Tibial nerve (tissue), 4 donors: ENCODE measurements around the gene FCER1G. TPM values are rescaled to one million over a fixed set of nuclear protein-coding genes. Genes with fewer than 3 reads are reported as not detected.

ENCODE experiments used
- DNase-seq, 2 donors: peaks; one replicate each; pipeline ENCODE4 v3.0.0-alpha.2; 2019; ENCODE audit warnings: low spot score in 2 of 2
- H3K27ac ChIP-seq, 4 donors: fragments of 200-600 bp; sonication (generic) in 3 of 4; one replicate each; pipeline ENCODE4 v1.5.1; 2017 to 2019; ENCODE audit warnings: mild to moderate bottlenecking in 1 of 4
- H3K27me3 ChIP-seq, 2 donors: fragments of 200-600 bp; sonication (generic) in 1 of 2; one replicate each; pipeline versions ENCODE4 v1.5.1 to v1.6.0; 2017 to 2019
- H3K36me3 ChIP-seq, 3 donors: fragments of 200-600 bp; sonication (generic); one replicate each; pipeline ENCODE4 v1.5.1; 2018 to 2019
- H3K4me1 ChIP-seq, 4 donors: fragments of 200-600 bp; sonication (generic) in 3 of 4; one replicate each; pipeline ENCODE4 v1.5.1; 2017 to 2019
- H3K4me3 ChIP-seq, 4 donors: fragments of 200-600 bp; sonication (generic) in 3 of 4; one replicate each; pipeline ENCODE4 v1.5.1; 2017 to 2019; ENCODE audit warnings: mild to moderate bottlenecking in 1 of 4, moderate library complexity in 1 of 4
- H3K9me3 ChIP-seq, 4 donors: fragments of 200-600 bp; sonication (generic) in 3 of 4; one replicate each; pipeline ENCODE4 v1.5.1; 2017 to 2019
- CTCF ChIP-seq, 5 experiments: fragments of 200-600 bp in 3 of 5; fragments of 450-650 bp in 2 of 5; sonication (generic) in 3 of 5; IDR thresholded peaks; one replicate each; pipeline ENCODE4 v1.5.1; 2016 to 2019; ENCODE audit warnings: antibody characterized with exemption in 5 of 5, mild to moderate bottlenecking in 3 of 5, moderate library complexity in 2 of 5
- EP300 ChIP-seq, 2 donors: sonication (generic); formaldehyde crosslinking; IDR thresholded peaks; one replicate each; pipeline ENCODE4 v1.6.1; 2017; ENCODE audit warnings: antibody characterized with exemption in 2 of 2, mild to moderate bottlenecking in 1 of 2
- POLR2A ChIP-seq, 2 donors: fragments of 450-650 bp; IDR thresholded peaks; one replicate each; pipeline ENCODE4 v1.6.1; 2017; ENCODE audit warnings: antibody characterized with exemption in 2 of 2, mild to moderate bottlenecking in 2 of 2, moderate library complexity in 2 of 2
- WGBS, 2 donors: methylation state at CpG; one replicate each; pipeline ENCODE4 v1.1.5; 2018; 5-methylcytosine and 5-hydroxymethylcytosine counted together
- total RNA-seq, 4 donors: library from RNA; depleted of rRNA; stranded (reverse); fragments of >200 nt; gene quantifications; one replicate each; pipeline ENCODE4 v1.1.0, GENCODE V29; 2016

Gene FCER1G
- total RNA-seq, 4 donors from 2014 or later, result 40.6 to 190 (median 50.9) TPM

DNA sequence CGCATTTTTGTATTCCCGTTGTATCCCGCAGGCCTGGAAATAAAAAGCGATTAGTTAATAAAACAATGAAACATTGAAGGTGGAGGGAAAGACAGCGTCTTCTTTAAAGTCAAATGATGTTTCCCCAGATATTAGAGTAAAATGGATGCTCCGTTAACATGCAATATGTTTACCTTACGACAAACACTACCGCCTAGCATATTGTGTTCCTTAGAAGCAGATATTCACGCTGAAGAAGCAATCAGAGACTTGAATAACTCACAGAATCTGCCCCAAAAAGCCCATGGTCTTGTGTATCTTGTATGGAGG lies 37.2 kb upstream of the FCER1G start:
- Histone ChIP-seq H3K4me1 (peaks cover 0 to 44% (median 17%) of the 10 kb centered on the region in 4 donors), H3K27ac (peak overlapping the region; percentile 83 to 99 (median 90)), H3K9me3 (no peaks in the 10 kb centered on the region), H3K27me3 (no peaks in the 10 kb centered on the region), H3K4me3 (peak overlapping the region; percentile 60 to 97 (median 66)), H3K36me3 (peaks cover 0 to 32% (median 5%) of the 10 kb centered on the region in 3 donors)
- WGBS, 2 donors, result 47 to 57% methylated on average over 9 of the region's 9 CpGs
- TF ChIP-seq EP300 (IDR thresholded peaks at IDR 0.05), result no peak
- TF ChIP-seq CTCF (IDR thresholded peaks at IDR 0.05), result no peak
- TF ChIP-seq POLR2A (IDR thresholded peaks at IDR 0.05), result no peak
- DNase-seq, result no peak

- no peak for DNase-seq
- peaks cover 0 to 32% (median 16%) of the 10 kb centered on the region in 4 donors for H3K4me1 ChIP-seq
- no peaks in the 10 kb centered on the region for H3K27me3 ChIP-seq
- peaks cover 0 to 13% (median 0%) of the 10 kb centered on the region in 3 donors for H3K36me3 ChIP-seq
- no peak overlapping the region for H3K4me3 ChIP-seq
- TF ChIP-seq EP300 (IDR thresholded peaks at IDR 0.05), result no peak
- TF ChIP-seq POLR2A (IDR thresholded peaks at IDR 0.05), result no peak
- WGBS, 2 donors, result 93 to 95% methylated on average over 3 of the region's 3 CpGs
- no peaks in the 10 kb centered on the region for H3K9me3 ChIP-seq
- no peak overlapping the region for H3K27ac ChIP-seq
These were observed 35.4 kb upstream of the FCER1G start for GRCh38 chr1:161179698-161180097.

DNA sequence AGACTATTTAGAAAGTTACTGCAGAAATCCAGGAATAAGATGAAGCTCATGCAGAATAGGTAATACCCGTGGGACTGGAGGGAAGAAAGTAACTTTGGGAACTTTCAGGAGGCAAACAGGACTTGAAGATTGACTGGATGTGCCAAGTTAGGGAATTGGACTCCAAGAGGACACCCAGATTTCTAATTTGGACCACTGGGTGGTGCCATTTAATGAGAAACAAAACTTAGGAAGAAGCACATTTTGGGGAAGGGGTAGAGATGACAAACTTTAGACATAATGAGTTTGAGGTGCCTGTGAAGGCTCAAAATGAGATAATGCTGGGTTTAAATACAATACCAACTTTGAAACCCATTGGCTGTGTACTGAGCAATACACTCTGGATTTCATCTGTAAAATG lies 34.5 kb upstream of the FCER1G start:
- Histone ChIP-seq H3K9me3 (no peaks in the 10 kb centered on the region), H3K4me3 (no peak overlapping the region), H3K36me3 (peaks cover 0 to 4% (median 0%) of the 10 kb centered on the region in 3 donors), H3K4me1 (peaks cover 0 to 34% (median 17%) of the 10 kb centered on the region in 4 donors), H3K27me3 (no peaks in the 10 kb centered on the region), H3K27ac (no peak overlapping the region)
- TF ChIP-seq EP300 (IDR thresholded peaks at IDR 0.05), result no peak
- peak in 3 of 5 experiments; percentile 12 to 20 (median 18) for TF ChIP-seq CTCF (IDR thresholded peaks at IDR 0.05)
- no peak for DNase-seq
- 37 to 59% methylated on average over 1 of the region's 1 CpG for WGBS, 2 donors

DNA sequence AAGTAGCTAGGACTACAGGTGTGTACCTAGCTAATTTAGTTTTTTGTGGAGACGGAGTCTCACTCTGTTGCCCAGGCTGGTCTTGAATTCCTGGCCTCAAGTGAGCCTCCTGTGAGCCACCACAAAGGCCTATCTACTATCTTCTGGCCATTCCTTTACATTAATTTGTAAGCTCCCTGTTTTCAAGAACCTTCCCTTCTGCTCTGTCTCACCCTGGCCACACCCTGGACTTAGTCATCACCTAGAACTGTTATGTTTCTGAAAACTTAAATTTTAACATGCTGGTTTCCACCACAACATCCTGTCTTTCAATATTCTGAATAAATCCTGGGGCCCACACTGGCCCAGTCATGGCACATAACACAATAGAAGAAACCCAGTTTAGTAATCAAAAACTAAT lies 32.9 kb upstream of the FCER1G start:
- TF ChIP-seq EP300 (IDR thresholded peaks at IDR 0.05) (no peak), CTCF (IDR thresholded peaks at IDR 0.05) (no peak), POLR2A (IDR thresholded peaks at IDR 0.05) (no peak)
- no peaks in the 10 kb centered on the region for H3K9me3 ChIP-seq
- DNase-seq, result no peak
- H3K4me3 ChIP-seq, result no peak overlapping the region
- no peaks in the 10 kb centered on the region for H3K27me3 ChIP-seq
- peaks cover 0 to 31% (median 13%) of the 10 kb centered on the region in 4 donors for H3K4me1 ChIP-seq
- peak overlapping the region in 2 of 4 donors; percentile 21 to 75 for H3K27ac ChIP-seq
- no peaks in the 10 kb centered on the region for H3K36me3 ChIP-seq
- WGBS, 2 donors, result 100% methylated on average over 1 of the region's 1 CpG

DNA sequence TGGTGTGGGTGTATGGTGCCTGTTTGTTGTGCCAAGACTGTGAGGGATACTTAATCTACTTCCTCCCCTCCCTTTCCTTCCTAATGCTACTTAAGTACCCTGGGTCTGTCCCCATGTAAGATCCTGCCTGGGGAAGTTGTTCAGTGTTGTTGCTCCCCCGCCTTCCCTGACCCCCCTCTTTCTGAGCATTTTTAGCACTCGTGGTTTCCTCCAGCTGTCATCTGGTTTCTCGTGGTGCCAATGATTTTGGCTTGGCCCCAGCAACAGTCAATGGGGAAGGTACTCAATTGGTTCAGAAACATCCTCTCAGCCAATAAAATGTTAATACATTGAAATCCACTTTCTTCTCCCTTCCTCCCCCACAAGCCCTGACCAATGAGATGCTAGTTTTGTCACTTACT lies 29.8 kb upstream of the FCER1G start:
- DNase-seq, result peak in 1 of 2 donors; percentile 80
- 7 to 16% methylated on average over 3 of the region's 3 CpGs for WGBS, 2 donors
- Histone ChIP-seq H3K27ac (peak overlapping the region in 3 of 4 donors; percentile 56 to 73 (median 62)), H3K36me3 (no peaks in the 10 kb centered on the region), H3K9me3 (no peaks in the 10 kb centered on the region), H3K4me3 (no peak overlapping the region), H3K27me3 (no peaks in the 10 kb centered on the region), H3K4me1 (peaks cover 0 to 32% (median 10%) of the 10 kb centered on the region in 4 donors)
- no peak for TF ChIP-seq CTCF (IDR thresholded peaks at IDR 0.05)
- TF ChIP-seq EP300 (IDR thresholded peaks at IDR 0.05), result peak in 1 of 2 donors; percentile 70
